Hepatocyte (in vitro differentiated cells): ENCODE data around the gene LRRC9.

Source experiments
- CTCF ChIP-seq: fragments of 200-600 bp; sonication (generic); IDR thresholded peaks from 2 replicates; pipeline ENCODE4 v1.5.1; 2016; ENCODE audit warnings: antibody characterized with exemption, mild to moderate bottlenecking; ENCODE audit not compliant: poor library complexity
- EZH2 ChIP-seq: fragments of 200-600 bp; sonication (generic); IDR thresholded peaks from 2 replicates; pipeline ENCODE4 v1.6.1; 2016; ENCODE audit warnings: antibody characterized with exemption, mild to moderate bottlenecking, borderline replicate concordance
- EZH2phosphoT487 ChIP-seq: fragments of 200-600 bp; sonication (generic); IDR thresholded peaks from one replicate; pipeline ENCODE4 v1.6.1; 2018; ENCODE audit warnings: antibody characterized with exemption, mild to moderate bottlenecking, low read depth, moderate library complexity; ENCODE audit not compliant: unreplicated experiment, severe bottlenecking

DNA sequence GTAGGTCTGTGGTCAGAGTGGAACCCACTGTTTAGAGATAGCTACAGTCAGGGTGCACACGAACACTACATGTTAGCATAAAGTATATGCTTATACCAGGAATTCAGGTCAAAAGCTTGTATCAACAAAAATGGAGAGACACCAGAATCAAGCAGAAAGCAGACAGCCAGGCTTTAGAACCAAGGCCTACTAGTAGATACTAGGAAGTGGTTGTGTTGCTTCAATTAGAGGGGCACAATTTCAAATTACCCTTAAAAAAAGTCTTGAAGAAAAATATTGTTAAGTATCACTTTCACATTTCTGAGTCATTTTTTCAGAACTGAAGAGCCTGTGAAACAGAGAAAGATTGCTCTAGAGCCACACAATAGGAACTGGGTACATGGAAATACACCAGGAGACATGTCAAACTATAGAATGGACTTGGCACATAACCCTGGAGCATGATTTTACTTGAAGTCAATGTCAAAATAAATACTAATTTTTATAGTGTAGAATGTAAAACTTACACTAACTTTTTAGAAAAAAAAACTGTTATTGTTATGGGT lies 41.6 kb downstream of the LRRC9 start:
- no peak for TF ChIP-seq CTCF
- TF ChIP-seq EZH2phosphoT487 = no peak
- TF ChIP-seq EZH2 = no peak
